HG02943 (cell line): Measurements from ENCODE around the gene PDSS1.

ENCODE experiments used
- ATAC-seq: cut with Tn5 transposase; IDR thresholded peaks from one replicate; pipeline ENCODE4 v1.9.1; 2021; ENCODE audit warnings: mild to moderate bottlenecking, low read depth, moderate library complexity; ENCODE audit not compliant: unreplicated experiment

The PDSS1 gene

GRCh38 chr10:26698909-26699308 lies 1.4 kb downstream of the PDSS1 start:
- ATAC-seq: no peak

- no peak for ATAC-seq
Measured at GRCh38 chr10:26699631-26700030, 2.1 kb downstream of the PDSS1 start.

GRCh38 chr10:26700884-26701630 lies 3.6 kb downstream of the PDSS1 start:
- ATAC-seq: no peak

GRCh38 chr10:26703096-26703495 lies 5.6 kb downstream of the PDSS1 start:
- no peak for ATAC-seq

GRCh38 chr10:26703974-26704373 lies 6.5 kb downstream of the PDSS1 start:
- no peak for ATAC-seq

- no peak for ATAC-seq
Measured at GRCh38 chr10:26706206-26706605, 8.7 kb downstream of the PDSS1 start.

- no peak for ATAC-seq
Measured at GRCh38 chr10:26706936-26707335, 9.4 kb downstream of the PDSS1 start.

- no peak for ATAC-seq
Measured at GRCh38 chr10:26711324-26711723, 13.8 kb downstream of the PDSS1 start.

- no peak for ATAC-seq
Measured at GRCh38 chr10:26714415-26715136, 17.1 kb downstream of the PDSS1 start.

GRCh38 chr10:26715137-26715487 lies 17.6 kb downstream of the PDSS1 start:
- no peak for ATAC-seq

- ATAC-seq: no peak
Measured at GRCh38 chr10:26717476-26717875, 20.0 kb downstream of the PDSS1 start.

GRCh38 chr10:26721561-26721960 lies 24.1 kb downstream of the PDSS1 start:
- ATAC-seq: no peak

GRCh38 chr10:26723016-26723415 lies 25.5 kb downstream of the PDSS1 start:
- ATAC-seq: no peak

- no peak for ATAC-seq
Measured at GRCh38 chr10:26725837-26726727, 28.6 kb downstream of the PDSS1 start.

- ATAC-seq: no peak
Measured at GRCh38 chr10:26727005-26727404, 29.5 kb downstream of the PDSS1 start.

- no peak for ATAC-seq
Measured at GRCh38 chr10:26728957-26729356, 31.5 kb downstream of the PDSS1 start.

GRCh38 chr10:26729395-26729794 lies 31.9 kb downstream of the PDSS1 start:
- ATAC-seq: no peak

GRCh38 chr10:26730552-26730951 lies 33.1 kb downstream of the PDSS1 start:
- no peak for ATAC-seq

- no peak for ATAC-seq
Measured at GRCh38 chr10:26733750-26734568, 36.5 kb downstream of the PDSS1 start.

GRCh38 chr10:26735435-26735834 lies 37.9 kb downstream of the PDSS1 start:
- ATAC-seq: no peak
